Neuronal stem cell (in vitro differentiated cells): ENCODE measurements around the gene METTL16. TPM values are rescaled to one million over a fixed set of nuclear protein-coding genes. Genes with fewer than 3 reads are reported as not detected.

Experiments used
- small RNA-seq: library from polyadenylated mRNA; stranded (forward); fragments of <200 nt; extraction: miRNeasy Mini kit (QIAGEN cat#:217004); gene quantifications from one replicate; pipeline ENCODE3, GENCODE V24; 2013; ENCODE audit not compliant: insufficient read depth

METTL16 gene

Small RNA genes within 50 kb of the gene (small RNA-seq; reads per million reads assigned to genes)
- not detected for gene AC006435.3
- gene AC006435.4 = not detected
- not detected for gene AC006435.5
